A375 (cell line): ENCODE results near the gene POC1B. TPM values are rescaled to one million over a fixed set of nuclear protein-coding genes. Genes with fewer than 3 reads are reported as not detected.

Experiments
- small RNA-seq: library from RNA; depleted of rRNA; stranded (forward); fragments of <200 nt; gene quantifications from one replicate; pipeline ENCODE3, GENCODE V24; 2014
- total RNA-seq: library from RNA; depleted of rRNA; stranded (reverse); fragments of >200 nt; shearing (Covaris generic); gene quantifications from 2 replicates; pipeline ENCODE4 v1.2.3, GENCODE V29; 2014; rRNA removed

Gene POC1B
- 6.9 and 8.3 TPM in 2 replicates for total RNA-seq

DNA sequence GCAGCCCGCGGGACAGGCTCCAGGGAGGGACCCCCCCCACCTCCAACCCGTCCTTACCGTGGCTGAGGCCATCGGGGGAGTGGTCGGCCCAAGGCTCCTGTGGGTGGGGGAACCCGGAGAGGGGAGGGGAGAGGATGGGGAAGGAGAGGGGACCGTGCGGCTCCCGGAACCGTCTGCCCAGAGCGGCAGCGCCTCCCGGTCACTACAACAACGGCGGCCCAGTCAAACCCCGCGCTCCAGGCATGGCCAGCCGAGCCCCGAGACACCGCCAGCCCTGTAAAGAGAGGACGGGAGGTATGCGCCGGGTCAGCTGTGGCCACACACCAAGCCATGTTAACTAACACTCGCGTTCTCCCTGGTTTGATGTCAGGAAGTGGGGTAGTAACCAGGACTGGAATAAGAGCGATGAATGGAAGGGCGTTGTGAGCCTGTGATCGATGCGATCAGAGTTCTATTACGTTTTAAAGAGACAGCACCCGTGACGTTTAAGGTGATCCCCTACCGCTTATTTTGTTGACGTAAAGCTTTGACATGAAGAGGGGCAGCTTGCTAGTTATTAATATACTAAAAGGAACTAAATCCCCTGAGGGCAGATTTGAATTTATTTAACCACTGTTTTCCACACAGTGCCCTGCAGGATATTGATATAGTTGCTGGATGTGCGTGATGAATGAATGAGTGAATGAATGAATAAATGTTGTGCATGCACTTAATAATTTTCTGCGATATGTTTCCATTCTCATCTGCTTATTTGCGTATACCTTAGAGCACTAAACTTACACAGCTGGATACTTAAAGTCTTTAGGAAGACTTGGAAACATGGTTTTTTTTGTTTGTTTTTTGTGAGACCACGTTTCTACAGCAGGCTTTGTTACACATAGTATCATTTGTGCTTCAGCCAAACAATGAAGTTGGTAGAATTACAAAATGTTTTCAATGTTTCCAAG lies at the start of gene POC1B:
Gene POC1B (minus strand): TSS at position 224 of the 947 bp plus-strand sequence. CDS start 152 bp downstream, at position 72.

DNA sequence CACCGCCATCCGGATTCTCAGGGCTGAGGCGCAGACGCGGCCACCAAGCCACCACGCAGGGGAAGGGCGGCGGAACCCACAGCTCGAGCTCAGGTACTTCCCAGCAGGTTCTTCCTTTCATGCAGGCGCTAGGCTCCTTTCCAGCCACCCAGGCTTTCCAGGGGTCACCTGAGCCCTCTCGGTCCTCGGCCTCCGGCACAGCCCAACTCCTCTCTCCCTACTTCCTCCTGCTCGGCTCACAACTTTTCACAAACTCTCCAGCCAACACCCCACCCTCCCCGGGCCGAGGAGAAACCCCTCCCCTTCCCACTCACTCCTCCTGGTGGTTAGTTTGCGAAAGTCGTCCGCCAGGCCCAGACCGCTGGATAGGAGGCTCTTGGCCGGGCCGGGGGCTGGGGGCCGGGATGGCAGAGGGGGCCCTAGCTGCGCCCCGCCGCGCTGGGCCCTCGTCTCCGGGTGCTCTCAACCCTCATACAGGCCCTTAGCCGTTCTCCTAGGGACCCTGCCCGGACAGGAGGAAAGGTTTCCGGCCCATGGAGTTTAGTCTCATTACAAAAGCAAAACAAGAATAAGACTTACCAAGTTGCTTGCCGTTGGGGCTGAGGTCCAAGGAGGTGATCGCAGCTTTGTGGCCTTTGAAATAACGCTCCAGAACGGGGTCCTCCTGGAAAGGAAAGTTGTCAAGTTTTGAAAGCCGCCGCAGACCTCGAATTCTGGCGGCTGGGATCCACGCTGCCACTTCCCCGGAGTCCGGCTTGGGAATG lies 1.1 kb downstream of the POC1B start, which contains the start of gene GALNT4:
Gene GALNT4 (minus strand): TSS at position 256 of the 764 bp plus-strand sequence. CDS start 247 bp downstream, at position 9.

Small RNA genes lying within 50 kb of the gene (small RNA-seq; reads per million reads assigned to genes)
- gene AC025034.2: not detected
- not detected for gene POC1B-GALNT4

Other genes starting within 250 kb of the POC1B start
- 179 and 289 TPM in 2 replicates for gene DUSP6, start 173.5 kb downstream of the POC1B start, total RNA-seq
- 4.2 and 4.3 TPM in 2 replicates for gene GALNT4, start 1.3 kb downstream of the POC1B start, total RNA-seq
- gene ATP2B1, start 182.8 kb upstream of the POC1B start, total RNA-seq: 23.2 and 36.1 TPM in 2 replicates